ENCODE data around the gene SLC35A4. TPM values are rescaled to one million over a fixed set of nuclear protein-coding genes. Genes with fewer than 3 reads are reported as not detected.

SLC35A4 gene
- total and polyA plus RNA-seq, 2 of the 8 experiments (the other 6 are each of a cell fraction or from before 2014, with no cell fraction given): 78.6 to 133 TPM

GRCh38 chr5:140551872-140552271, 12.8 kb upstream of the SLC35A4 start:
- Histone ChIP-seq H3K14ac (ENCODE audit: insufficient read length) (no peak overlapping the region), H3K23ac (ENCODE audit: insufficient read length) (no peak overlapping the region), H3K36me3 (ENCODE audit: control insufficient read depth in 2 of 4, insufficient read depth in 4 of 4, low read length in 3 of 4) (peaks cover 11 to 32% (median 25%) of the 10 kb centered on the region in 4 experiments), H2BK120ac (replicated peaks; ENCODE audit: low read depth, low read length) (no peak overlapping the region), H2AK5ac (ENCODE audit: low read depth, low read length) (no peak overlapping the region), H3K79me2 (ENCODE audit: control insufficient read depth in 1 of 2, insufficient read depth in 2 of 2, low read length in 2 of 2) (peaks cover 9 to 37% of the 10 kb centered on the region in 2 experiments; a peak in 3 of 4 replicates), H2BK20ac (ENCODE audit: low read length) (no peak overlapping the region), H2BK5ac (ENCODE audit: low read depth, low read length) (no peak overlapping the region), H4K91ac (replicated peaks; ENCODE audit: insufficient read length, low read length) (no peak overlapping the region), H3K4me3 (ENCODE audit: extremely low read depth in 1 of 4, insufficient read depth in 2 of 4, low read depth in 3 of 4, low read length in 4 of 4) (no peak overlapping the region), H4K8ac (ENCODE audit: extremely low read depth, insufficient read depth, low read length) (no peak overlapping the region), H3K18ac (ENCODE audit: extremely low read depth, low read length) (no peak overlapping the region), H3K4me1 (replicated peaks in 1 of 4; ENCODE audit: control insufficient read depth in 3 of 4, insufficient read depth in 4 of 4, low read length in 3 of 4) (peaks cover 0 to 18% (median 7%) of the 10 kb centered on the region in 4 experiments; a peak in 5 of 7 replicates), H3K4me2 (ENCODE audit: insufficient read depth in 1 of 2, low read depth in 2 of 2, low read length in 2 of 2) (no peak overlapping the region), H4K20me1 (replicated peaks in 1 of 2; ENCODE audit: control insufficient read depth in 1 of 2, insufficient read depth in 2 of 2, low read length in 2 of 2) (peaks cover 0 to 8% of the 10 kb centered on the region in 2 experiments), H3K79me1 (ENCODE audit: low read depth, low read length) (peaks cover 5% of the 10 kb centered on the region), H2AFZ (ENCODE audit: low read length) (no peak overlapping the region), H3K27ac (ENCODE audit: low read depth, low read length) (no peak overlapping the region), H3K9me3 (ENCODE audit: insufficient read depth in 2 of 2, low read depth in 1 of 2, low read length in 1 of 2) (no peaks in the 10 kb centered on the region), H3K9ac (replicated peaks in 1 of 4; ENCODE audit: extremely low read depth in 1 of 4, low read depth in 3 of 4, low read length in 3 of 4) (no peak overlapping the region), H2BK15ac (ENCODE audit: low read length) (no peak overlapping the region), H2BK12ac (ENCODE audit: low read depth, low read length) (no peak overlapping the region), H3K27me3 (replicated peaks in 1 of 4; ENCODE audit: control insufficient read depth in 3 of 4, extremely low read depth in 1 of 4, insufficient read depth in 3 of 4, low read length in 3 of 4) (no peaks in the 10 kb centered on the region), H3K4ac (replicated peaks; ENCODE audit: insufficient read length, low read depth, low read length) (no peak overlapping the region), H4K5ac (ENCODE audit: insufficient read length, low read depth, low read length) (no peak overlapping the region), H3K23me2 (ENCODE audit: low read depth, low read length) (peaks cover 9% of the 10 kb centered on the region), H3K56ac (replicated peaks; ENCODE audit: insufficient read length, low read depth, low read length) (no peak overlapping the region)
- FAIRE-seq (no peak), DNase-seq (ENCODE audit: low read depth in 1 of 2, low spot score in 2 of 2) (no peak)
- 96% methylated on average over 4 of the region's 4 CpGs; no CpG with 5 or more reads in 1 of the 2 experiments for whole genome bisulfite sequencing, 2 experiments (ENCODE audit: extremely low coverage in 1 of 2, insufficient coverage in 1 of 2, insufficient read length in 1 of 2, insufficient replicate concordance in 2 of 2, low coverage in 1 of 2, low lambda C conversion rate in 2 of 2, missing lambda C conversion rate in 1 of 2)
- TF ChIP-seq TCF12 (IDR thresholded peaks at IDR 0.05; ENCODE audit: low read depth, low read length) (no peak), ATF3 (IDR thresholded peaks at IDR 0.05; ENCODE audit: insufficient read depth, low read depth, low read length) (no peak), E2F6 (IDR thresholded peaks at IDR 0.05) (no peak), CEBPB (IDR thresholded peaks at IDR 0.05; ENCODE audit: low read depth, low read length) (no peak)
- CTCF ChIA-PET (ENCODE audit: partially characterized antibody): interaction anchor here (1.0 to 1.5 kb wide), 2 partner anchors 185 to 189 kb away, joined by 3 read pairs; no protein-coding TSS in a partner anchor
- POLR2A ChIA-PET (ENCODE audit: partially characterized antibody): interaction anchor here (1.1 to 14.4 kb wide), 4 partner anchors 7 to 139 kb away, joined by 3 to 191 read pairs (median 86); partner anchors contain the start of genes APBB3, HARS1, IK and NDUFA2
